GM21528 (cell line): Measurements from ENCODE around the gene SYNGR2.
"Not testable (repeated sequence)": the region's sequence is repeated elsewhere in the genome, so short reads cannot be mapped to it uniquely, and the experiment has no call there.

Experiments
- ATAC-seq: cut with Tn5 transposase; IDR thresholded peaks from one replicate; pipeline ENCODE4 v1.9.1; 2021; ENCODE audit warnings: mild to moderate bottlenecking, moderate library complexity; ENCODE audit not compliant: unreplicated experiment, low FRiP score

Gene SYNGR2

GRCh38 chr17:78170692-78171590 lies 2.6 kb downstream of the SYNGR2 start:
- no peak for ATAC-seq

GRCh38 chr17:78171591-78172248 lies 3.3 kb downstream of the SYNGR2 start:
- not testable (repeated sequence) for ATAC-seq

DNA sequence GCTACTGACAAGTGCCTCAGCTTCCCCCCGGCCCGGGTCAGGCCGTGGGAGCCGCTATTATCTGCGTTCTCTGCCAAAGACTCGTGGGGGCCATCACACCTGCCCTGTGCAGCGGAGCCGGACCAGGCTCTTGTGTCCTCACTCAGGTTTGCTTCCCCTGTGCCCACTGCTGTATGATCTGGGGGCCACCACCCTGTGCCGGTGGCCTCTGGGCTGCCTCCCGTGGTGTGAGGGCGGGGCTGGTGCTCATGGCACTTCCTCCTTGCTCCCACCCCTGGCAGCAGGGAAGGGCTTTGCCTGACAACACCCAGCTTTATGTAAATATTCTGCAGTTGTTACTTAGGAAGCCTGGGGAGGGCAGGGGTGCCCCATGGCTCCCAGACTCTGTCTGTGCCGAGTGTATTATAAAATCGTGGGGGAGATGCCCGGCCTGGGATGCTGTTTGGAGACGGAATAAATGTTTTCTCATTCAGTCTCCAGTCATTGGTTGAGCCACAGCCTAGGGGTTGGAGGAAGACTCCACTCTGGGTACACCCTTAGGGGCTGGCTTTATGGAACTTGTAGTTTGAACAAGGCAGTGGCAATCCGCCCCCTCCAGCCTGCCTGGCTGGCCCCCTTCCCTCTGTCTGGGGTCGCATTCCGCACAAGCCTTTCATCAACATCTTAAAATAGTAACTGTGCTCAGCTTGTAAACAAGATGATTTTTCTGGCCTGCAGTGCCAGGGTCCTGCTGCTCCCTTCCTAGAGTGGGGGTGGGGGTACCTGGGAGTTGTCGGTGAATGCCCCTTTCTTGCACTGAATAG lies 4.1 kb downstream of the SYNGR2 start:
- ATAC-seq = no peak

- ATAC-seq = no peak
Measured at GRCh38 chr17:78173097-78173715, 4.8 kb downstream of the SYNGR2 start.

GRCh38 chr17:78174346-78174869 lies 6.0 kb downstream of the SYNGR2 start:
- no peak for ATAC-seq

DNA sequence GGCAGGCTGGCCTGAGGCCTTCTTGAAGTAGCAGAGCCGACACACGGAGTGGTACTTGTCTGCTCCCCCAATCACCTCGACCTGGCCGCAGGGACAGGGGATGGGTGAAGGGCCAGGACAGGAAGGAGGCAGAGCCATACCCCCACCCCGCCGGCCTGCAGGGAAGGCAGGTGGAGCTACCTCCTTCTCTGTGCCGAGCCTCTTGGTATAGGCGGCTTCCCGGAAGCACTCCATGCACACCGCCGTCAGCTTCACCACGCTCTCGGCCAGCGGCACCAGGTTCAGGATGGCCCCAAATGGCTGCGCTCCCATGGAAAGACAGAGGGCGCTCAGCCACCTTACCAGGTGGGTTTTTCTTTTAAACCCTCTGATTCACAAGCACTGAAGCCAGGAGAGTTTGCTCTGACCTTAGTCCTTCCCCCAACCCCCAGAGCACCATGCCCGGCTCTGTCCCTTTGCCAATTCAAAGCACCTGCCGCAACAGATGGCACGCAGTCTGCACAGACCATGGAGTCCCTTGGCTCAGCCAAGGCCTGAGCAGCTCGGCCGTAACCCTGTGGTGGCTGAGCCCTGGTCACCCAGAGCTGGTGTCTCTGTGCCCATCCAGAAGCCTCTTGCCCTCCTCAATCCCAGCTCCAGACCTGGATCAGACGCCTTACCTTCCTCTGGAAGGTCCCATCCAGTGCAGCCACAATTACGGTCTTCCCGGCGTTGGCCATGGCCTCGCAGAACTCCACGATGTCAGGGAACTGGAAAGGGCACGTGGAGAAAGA lies 6.7 kb downstream of the SYNGR2 start:
- no peak for ATAC-seq

- ATAC-seq = no peak
Measured at GRCh38 chr17:78175643-78175981, 7.2 kb downstream of the SYNGR2 start.

GRCh38 chr17:78176548-78177025 lies 8.2 kb downstream of the SYNGR2 start:
- ATAC-seq = peak; percentile 40

DNA sequence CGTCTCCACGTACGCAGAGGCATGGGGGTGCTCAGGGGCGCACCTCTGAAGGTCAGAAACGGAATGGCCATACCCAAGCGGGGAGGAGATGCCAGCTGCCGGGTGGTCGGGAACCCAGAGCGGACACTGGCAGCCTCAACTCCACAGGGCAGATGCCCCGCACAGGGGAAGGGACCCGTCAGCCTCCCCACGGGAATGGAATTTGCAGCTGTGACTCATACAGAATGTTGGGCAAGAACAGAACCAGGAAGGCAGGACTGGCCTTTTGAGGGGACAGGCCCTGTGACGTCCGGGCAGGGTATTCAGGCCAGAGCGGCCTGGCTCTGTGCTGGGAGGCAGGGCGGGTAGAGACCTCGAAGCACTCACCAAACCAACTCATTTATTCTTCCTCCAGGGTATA lies 11.0 kb downstream of the SYNGR2 start:
- no peak for ATAC-seq

DNA sequence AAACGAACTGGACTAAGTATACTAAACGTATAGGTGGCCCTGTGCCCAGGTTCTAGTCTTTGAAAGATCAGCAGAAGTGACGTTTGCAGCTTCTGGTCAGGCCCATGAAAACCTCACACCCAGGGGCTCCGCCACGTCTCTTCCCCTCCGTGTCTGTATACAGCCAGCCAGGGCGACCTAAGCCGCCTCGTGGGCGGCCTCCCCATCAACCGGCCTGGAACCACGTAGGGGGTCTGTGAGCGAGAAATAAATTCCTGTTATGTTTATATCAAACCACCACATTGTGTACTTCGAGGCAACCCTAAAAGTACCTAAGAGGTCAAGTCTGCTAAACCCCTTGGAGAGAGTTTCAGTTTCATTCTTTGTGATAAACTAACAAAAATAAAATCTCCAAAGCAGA lies 11.7 kb downstream of the SYNGR2 start:
- no peak for ATAC-seq

DNA sequence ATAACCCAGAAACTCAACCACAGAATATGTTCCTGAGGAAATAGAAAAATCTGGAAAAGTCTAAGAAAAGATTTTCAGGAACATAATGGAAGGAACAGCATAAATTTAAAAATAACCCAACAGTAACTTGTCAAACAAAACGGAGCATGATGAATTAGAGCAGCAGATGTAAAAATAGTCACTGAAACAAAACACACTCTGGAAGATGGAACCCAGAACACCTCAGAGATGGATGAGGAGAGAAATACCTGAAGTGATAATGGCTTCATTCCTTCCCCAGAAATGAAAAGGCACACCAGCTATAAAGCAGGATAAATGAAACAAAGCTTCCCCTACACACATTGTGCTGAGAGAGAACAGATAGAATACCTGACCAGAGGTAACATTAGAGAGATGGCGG lies 12.1 kb downstream of the SYNGR2 start:
- no peak for ATAC-seq

DNA sequence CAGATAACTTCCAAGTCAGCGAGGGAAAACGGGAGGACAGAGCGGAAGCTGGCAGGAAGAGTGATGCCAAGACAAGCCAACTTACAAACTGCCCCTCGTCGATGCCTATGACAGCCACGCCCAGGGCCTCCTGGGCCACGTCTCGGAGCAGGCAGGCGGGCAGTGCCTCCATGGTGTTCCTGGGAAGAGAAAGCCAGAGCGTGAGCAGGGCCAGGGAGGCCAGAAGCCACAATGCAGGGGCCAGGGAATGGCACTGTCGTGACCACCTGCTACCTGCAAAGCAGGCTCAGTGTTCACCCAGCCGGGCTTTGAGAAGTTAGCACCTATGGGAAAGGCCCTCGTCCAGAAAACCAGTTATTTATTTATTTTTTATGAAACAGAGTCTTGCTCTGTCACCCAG lies 14.1 kb downstream of the SYNGR2 start:
- ATAC-seq = no peak

DNA sequence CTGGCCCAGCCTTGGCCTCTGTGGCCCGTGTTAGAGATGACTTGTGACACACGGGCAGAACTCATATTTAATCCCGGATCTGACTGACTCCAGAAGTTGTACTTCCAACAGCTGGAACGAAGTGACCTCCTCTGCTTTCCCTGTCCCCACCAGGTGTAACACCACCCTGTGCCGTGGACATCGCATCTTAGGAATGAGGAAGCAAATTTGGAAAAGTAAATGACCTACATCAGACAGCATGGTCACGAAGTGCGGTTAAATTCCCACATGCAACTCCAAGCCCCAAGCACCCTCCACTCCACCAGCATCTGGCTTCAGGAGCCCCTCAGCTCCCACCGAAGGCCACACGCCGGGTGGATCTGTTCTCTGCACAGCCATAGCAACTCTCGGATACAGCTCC lies 15.5 kb downstream of the SYNGR2 start:
- ATAC-seq = no peak

- ATAC-seq = no peak
Measured at GRCh38 chr17:78184351-78184750, 16.0 kb downstream of the SYNGR2 start.

DNA sequence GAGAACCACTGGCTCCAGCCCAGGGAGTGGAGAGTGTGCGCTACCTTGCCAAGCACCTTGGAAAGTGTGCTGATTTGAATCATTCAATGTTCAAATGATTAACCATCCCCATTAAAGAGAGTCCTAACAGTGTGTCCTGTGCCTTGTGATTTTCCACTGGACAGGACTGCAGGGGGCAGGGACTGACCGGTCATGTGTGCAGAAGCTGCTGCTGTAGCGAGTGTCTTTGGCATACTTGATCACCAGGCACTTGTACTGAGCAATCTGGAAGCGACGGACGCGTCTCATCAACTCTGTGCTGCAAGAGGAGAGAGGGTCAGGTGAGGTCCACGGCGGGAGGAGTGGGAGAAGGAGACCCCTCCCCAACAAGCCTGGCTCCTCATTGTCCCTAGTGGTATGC lies 16.5 kb downstream of the SYNGR2 start:
- no peak for ATAC-seq

DNA sequence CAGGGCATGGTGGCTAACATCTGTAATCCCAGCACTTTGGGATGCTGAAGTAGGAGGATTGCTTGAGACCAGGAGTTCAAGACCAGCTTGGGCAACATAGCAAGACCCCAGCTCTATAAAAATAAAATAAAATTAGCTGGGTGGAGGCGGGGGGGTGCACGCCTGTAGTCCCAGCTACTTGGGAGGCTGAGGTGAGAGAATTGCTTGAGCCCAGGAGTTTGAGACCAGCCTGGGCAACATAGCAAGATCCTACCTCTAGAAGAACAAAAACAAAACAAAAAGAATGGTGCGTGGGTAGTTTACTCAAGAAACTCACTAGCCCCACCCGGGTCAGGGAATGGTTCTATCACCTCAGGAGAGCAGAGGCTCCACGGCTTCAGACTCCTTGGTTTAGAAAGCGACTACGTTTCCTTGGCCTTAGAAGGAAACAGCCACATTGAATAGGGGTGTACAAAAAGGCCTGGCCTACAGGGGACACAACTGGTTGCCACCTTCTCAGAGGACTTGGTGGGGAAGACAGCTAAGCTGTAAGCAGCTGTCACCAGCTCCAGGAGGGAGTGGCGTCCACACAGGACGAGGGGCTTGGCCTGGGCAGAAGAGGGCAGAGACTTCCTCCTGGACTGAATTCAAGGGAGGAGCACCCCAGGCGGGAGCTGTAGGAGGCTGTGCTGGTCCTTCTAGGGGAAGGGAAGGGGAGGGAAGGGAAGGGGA lies 17.8 kb downstream of the SYNGR2 start:
- no peak for ATAC-seq

- peak; percentile 79 for ATAC-seq
Measured at GRCh38 chr17:78186692-78187595, 18.6 kb downstream of the SYNGR2 start, which contains the start of the genes AFMID and TK1. Gene AFMID, plus strand, starts transcription at chr17:78187362. Its CDS starts 9 bp downstream, at chr17:78187371. Gene TK1, minus strand, starts transcription at chr17:78187052. Its CDS starts 58 bp downstream, at chr17:78186994.

- no peak for ATAC-seq
Measured at GRCh38 chr17:78196716-78197115, 28.3 kb downstream of the SYNGR2 start.
